HCT116 (cell line): ENCODE data around the gene SNTG2. TPM values are rescaled to one million over a fixed set of nuclear protein-coding genes. Genes with fewer than 3 reads are reported as not detected.

Source experiments
- ATAC-seq: fragments of 200-7000 bp; cut with Tn5 transposase; 2 replicates; pipeline ENCODE4 v1.9.1; 2020; ENCODE audit warnings: mild to moderate bottlenecking, moderate library complexity
- BruUV-seq: library from RNA; stranded (reverse); fragments of 400-500 nt; replicated peaks from 2 replicates; lab custom pipeline; 2021; lab: Mats Ljungman, UMichigan
- CTCF ChIA-PET: fragments of 300-600 bp; sonication (Branson Sonifier 250); formaldehyde crosslinking; loops from one replicate; lab custom pipeline; 2021; ENCODE audit warnings: antibody characterized with exemption; lab: Charles Lee
- POLR2A ChIA-PET: fragments of 300-600, 350-600 bp; sonication (Branson Sonifier 250); formaldehyde crosslinking; loops from one replicate; lab custom pipeline; 2021; ENCODE audit warnings: antibody characterized with exemption; lab: Charles Lee
- RAD21 ChIA-PET, 2 experiments: fragments of 300-600 bp; sonication (Branson Sonifier 250); formaldehyde crosslinking; loops; one replicate each; lab custom pipeline; 2023; ENCODE audit warnings: low total read pairs in 2 of 2; ENCODE audit not compliant: uncharacterized antibody in 2 of 2, unreplicated experiment in 2 of 2, low non-redundant PET in 1 of 2; lab: Charles Lee
- DNase-seq: peaks from one replicate; pipeline ENCODE4 v3.0.0-alpha.2; 2010; ENCODE audit warnings: low read depth, low spot score
- H2AFZ ChIP-seq: fragments of 200-600 bp; shearing (Covaris generic), sonication (generic); 2 replicates; pipeline ENCODE4 v1.6.1; 2017; ENCODE audit warnings: low read depth, mixed run types, mixed read lengths, antibody characterized with exemption, low read length; ENCODE audit not compliant: poor library complexity, severe bottlenecking
- H3K27ac ChIP-seq: 2 replicates; pipeline ENCODE4 v1.5.1; 2012; ENCODE audit warnings: low read depth, low read length
- H3K27me3 ChIP-seq: fragments of 200-600 bp; sonication (generic); 2 replicates; pipeline ENCODE4 v1.6.1; 2016; ENCODE audit warnings: mixed run types, low read length, mixed read lengths; ENCODE audit not compliant: insufficient read depth
- H3K36me3 ChIP-seq, 2 experiments: fragments of 200-500 bp in 1 of 2; fragments of 200-600 bp in 1 of 2; sonication (Bioruptor generic) in 1 of 2; sonication (generic) in 1 of 2; 2 replicates each; pipeline versions ENCODE4 v1.5.1 to v1.6.1; 2014 to 2016; ENCODE audit warnings: low read length in 2 of 2, inconsistent platforms in 1 of 2, mixed read lengths in 1 of 2, mixed run types in 1 of 2; ENCODE audit not compliant: insufficient read depth in 2 of 2, control insufficient read depth in 1 of 2
- H3K4me1 ChIP-seq, 2 experiments: fragments of 200-600 bp in 1 of 2; sonication (generic) in 1 of 2; 2 replicates each; pipeline versions ENCODE4 v1.5.1 to v1.6.1; 2012 to 2017; ENCODE audit warnings: low read length in 2 of 2, inconsistent platforms in 1 of 2, mild to moderate bottlenecking in 1 of 2, mixed read lengths in 1 of 2, mixed run types in 1 of 2, moderate library complexity in 1 of 2; ENCODE audit not compliant: insufficient read depth in 2 of 2, control insufficient read depth in 1 of 2
- H3K4me2 ChIP-seq: fragments of 200-600 bp; sonication (generic); 2 replicates; pipeline ENCODE4 v1.6.1; 2017; ENCODE audit warnings: mixed run types, low read length, mixed read lengths
- H3K4me3 ChIP-seq, 2 experiments: fragments of 200-600 bp in 1 of 2; sonication (generic) in 1 of 2; replicated peaks in 1 of 2; 2 replicates each; pipeline ENCODE4 v1.5.1; 2011 to 2016; ENCODE audit warnings: low read length in 2 of 2, control low read depth in 1 of 2, low read depth in 1 of 2, mild to moderate bottlenecking in 1 of 2, mixed read lengths in 1 of 2, mixed run types in 1 of 2
- H3K79me2 ChIP-seq: fragments of 200-600 bp; sonication (generic); 2 replicates; pipeline ENCODE4 v1.6.1; 2017; ENCODE audit warnings: mild to moderate bottlenecking, mixed run types, low read length, moderate library complexity, mixed read lengths; ENCODE audit not compliant: insufficient read depth
- H3K9ac ChIP-seq: fragments of 200-600 bp; sonication (generic); 2 replicates; pipeline ENCODE4 v1.6.1; 2016; ENCODE audit warnings: low read length, mixed read lengths
- H3K9me2 ChIP-seq: fragments of 200-600 bp; sonication (generic), shearing (Covaris generic); 2 replicates; pipeline ENCODE4 v1.6.1; 2017; ENCODE audit warnings: mixed run types, mild to moderate bottlenecking, moderate library complexity; ENCODE audit not compliant: insufficient read depth
- H3K9me3 ChIP-seq, 2 experiments: fragments of 200-500 bp in 1 of 2; fragments of 200-600 bp in 1 of 2; sonication (Bioruptor generic) in 1 of 2; sonication (generic) in 1 of 2; 2 replicates each; pipeline ENCODE4 v1.6.1; 2014 to 2017; ENCODE audit warnings: low read length in 2 of 2, mixed read lengths in 2 of 2, inconsistent platforms in 1 of 2, low read depth in 1 of 2, mild to moderate bottlenecking in 1 of 2, mixed run types in 1 of 2, moderate library complexity in 1 of 2; ENCODE audit not compliant: control insufficient read depth in 1 of 2, insufficient read depth in 1 of 2
- H4K20me1 ChIP-seq: fragments of 200-600 bp; sonication (generic), shearing (Covaris generic); 2 replicates; pipeline ENCODE4 v1.6.1; 2017; ENCODE audit warnings: mixed run types, mild to moderate bottlenecking, moderate library complexity; ENCODE audit not compliant: insufficient read depth
- ELF1 ChIP-seq: IDR thresholded peaks from 2 replicates; pipeline ENCODE4 v1.6.1; 2012; ENCODE audit warnings: low read depth, borderline replicate concordance
- FOSL1 ChIP-seq: IDR thresholded peaks from 2 replicates; pipeline ENCODE4 v1.6.1; 2012; ENCODE audit warnings: low read depth
- JUND ChIP-seq: IDR thresholded peaks from 2 replicates; pipeline ENCODE4 v1.6.1; 2012
- SIN3A ChIP-seq: IDR thresholded peaks from 2 replicates; pipeline ENCODE4 v1.6.1; 2012; ENCODE audit warnings: low read depth
- ZFX ChIP-seq: fragments of 450-650 bp; IDR thresholded peaks from 2 replicates; pipeline ENCODE4 v1.6.1; 2017
- intact Hi-C: fragments of 100-400 bp; cut with micrococcal nuclease; formaldehyde crosslinking; loops from 2 replicates; pipeline ENCODE4 v1.10.0; 2022
- total RNA-seq: library from RNA; stranded (reverse); gene quantifications from one replicate; pipeline ENCODE4 v1.2.1, GENCODE V29; 2021; ENCODE audit not compliant: unreplicated experiment
- TF ChIP-seq, protein P1 (sequence below), 3 experiments: fragments of 200-600 bp in 1 of 3; sonication (generic) in 1 of 3; IDR thresholded peaks in 2 of 3; conservative IDR thresholded peaks in 1 of 3; 2 replicates each; pipeline ENCODE4 v1.5.1; 2012 to 2017; ENCODE audit warnings: low read depth in 2 of 3, low read length in 2 of 3, antibody characterized with exemption in 1 of 3, borderline replicate concordance in 1 of 3, control low read depth in 1 of 3, mild to moderate bottlenecking in 1 of 3, mixed read lengths in 1 of 3, mixed run types in 1 of 3, moderate library complexity in 1 of 3; ENCODE audit not compliant: insufficient read depth in 1 of 3

The SNTG2 gene
- total RNA-seq, 1 experiment from 2014 or later: not detected

DNA sequence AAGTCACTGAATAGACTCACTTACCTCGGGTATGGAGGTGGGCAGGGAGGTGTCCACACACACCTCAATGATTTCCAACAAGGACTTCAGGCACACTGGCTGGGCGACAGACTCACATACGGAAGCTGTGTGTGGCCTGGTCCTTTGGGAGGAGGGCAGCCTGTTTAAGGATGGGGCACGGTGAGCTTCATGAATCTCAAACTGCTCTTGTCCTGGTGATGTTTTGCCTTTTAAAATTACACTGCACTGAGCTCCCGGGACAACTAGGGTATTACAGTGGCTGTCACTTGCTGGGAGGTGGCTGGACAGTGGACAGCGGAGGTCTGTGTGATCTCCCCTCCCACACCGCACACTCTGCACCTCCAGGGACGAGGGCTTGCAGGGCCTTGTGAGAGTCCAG lies 211.6 kb downstream of the SNTG2 start:
- BruUV-seq: no TSS peak
- Histone ChIP-seq H3K27me3 (no peaks in the 10 kb centered on the region), H3K4me2 (no peak overlapping the region), H3K27ac (peak overlapping the region; percentile 48), H4K20me1 (no peaks in the 10 kb centered on the region), H3K9me2 (no peaks in the 10 kb centered on the region), H3K4me1 (peaks cover 0 to 10% of the 10 kb centered on the region in 2 experiments; a peak in 2 of 4 replicates), H3K79me2 (no peaks in the 10 kb centered on the region), H3K9me3 (no peaks in the 10 kb centered on the region), H2AFZ (no peak overlapping the region), H3K36me3 (no peaks in the 10 kb centered on the region), H3K4me3 (no peak overlapping the region), H3K9ac (no peak overlapping the region)
- DNase-seq (no peak), ATAC-seq (no peak)
- ChIA-PET RAD21 (no interaction called here), CTCF (no interaction called here), POLR2A (no interaction called here)
- intact Hi-C loops: no loop called here
- TF ChIP-seq FOSL1 (no peak), JUND (no peak), ZFX (no peak), SIN3A (no peak)
- TF ChIP-seq, protein P1, sequence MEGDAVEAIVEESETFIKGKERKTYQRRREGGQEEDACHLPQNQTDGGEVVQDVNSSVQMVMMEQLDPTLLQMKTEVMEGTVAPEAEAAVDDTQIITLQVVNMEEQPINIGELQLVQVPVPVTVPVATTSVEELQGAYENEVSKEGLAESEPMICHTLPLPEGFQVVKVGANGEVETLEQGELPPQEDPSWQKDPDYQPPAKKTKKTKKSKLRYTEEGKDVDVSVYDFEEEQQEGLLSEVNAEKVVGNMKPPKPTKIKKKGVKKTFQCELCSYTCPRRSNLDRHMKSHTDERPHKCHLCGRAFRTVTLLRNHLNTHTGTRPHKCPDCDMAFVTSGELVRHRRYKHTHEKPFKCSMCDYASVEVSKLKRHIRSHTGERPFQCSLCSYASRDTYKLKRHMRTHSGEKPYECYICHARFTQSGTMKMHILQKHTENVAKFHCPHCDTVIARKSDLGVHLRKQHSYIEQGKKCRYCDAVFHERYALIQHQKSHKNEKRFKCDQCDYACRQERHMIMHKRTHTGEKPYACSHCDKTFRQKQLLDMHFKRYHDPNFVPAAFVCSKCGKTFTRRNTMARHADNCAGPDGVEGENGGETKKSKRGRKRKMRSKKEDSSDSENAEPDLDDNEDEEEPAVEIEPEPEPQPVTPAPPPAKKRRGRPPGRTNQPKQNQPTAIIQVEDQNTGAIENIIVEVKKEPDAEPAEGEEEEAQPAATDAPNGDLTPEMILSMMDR (IDR thresholded peaks at IDR 0.05 in 2 of 3, conservative IDR thresholded peaks at IDR 0.05 in 1 of 3; ENCODE audit: borderline replicate concordance in 1 of 3, insufficient read depth in 1 of 3, low read depth in 2 of 3, low read length in 2 of 3): no peak

DNA sequence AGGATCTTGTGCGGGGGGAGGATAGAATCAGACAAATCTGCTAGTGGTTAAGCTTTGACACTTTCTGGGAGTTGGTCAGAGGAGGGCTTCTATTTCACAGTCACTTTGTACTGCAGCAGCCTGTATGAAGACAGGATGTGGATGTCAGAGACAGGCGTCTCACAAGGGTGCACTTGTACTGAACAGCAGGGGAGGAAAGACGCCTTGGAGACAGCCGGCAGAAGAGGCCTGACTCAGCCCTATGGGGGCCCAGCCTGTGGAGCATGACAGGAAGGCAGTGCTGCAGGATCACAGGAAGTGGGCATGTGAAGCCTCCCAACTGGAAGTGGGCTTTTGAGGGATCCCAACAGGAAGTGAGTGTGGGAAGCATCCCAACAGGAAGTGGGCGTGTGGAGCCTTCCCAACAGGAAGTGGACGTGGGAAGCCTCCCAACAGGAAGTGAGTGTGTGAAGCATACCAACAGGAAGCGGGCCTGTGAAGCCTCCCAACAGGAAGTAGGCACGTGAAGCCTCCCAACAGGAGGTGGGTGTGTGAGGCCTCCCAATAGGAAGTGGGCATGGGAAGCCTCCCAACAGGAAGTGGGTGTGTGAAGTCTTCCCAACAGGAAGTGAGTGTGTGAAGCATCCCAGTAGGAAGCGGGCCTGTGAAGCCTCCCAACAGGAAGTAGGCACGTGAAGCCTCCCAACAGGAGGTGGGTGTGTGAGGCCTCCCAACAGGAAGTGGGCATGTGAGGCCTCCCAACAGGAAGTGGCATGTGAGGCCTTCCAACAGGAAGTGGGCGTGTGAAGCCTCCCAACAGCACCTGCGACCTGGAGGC lies 212.3 kb downstream of the SNTG2 start:
- peaks cover 0 to 10% of the 10 kb centered on the region in 2 experiments; a peak in 2 of 4 replicates for H3K4me1 ChIP-seq
- no peak overlapping the region for H3K9ac ChIP-seq
- no peaks in the 10 kb centered on the region for H3K9me2 ChIP-seq
- intact Hi-C loops: no loop called here
- H4K20me1 ChIP-seq: no peaks in the 10 kb centered on the region
- H3K9me3 ChIP-seq: no peaks in the 10 kb centered on the region
- no peak for DNase-seq
- H3K4me2 ChIP-seq: peak overlapping the region; percentile 10; the same call in 1 of the 2 replicates
- ChIA-PET POLR2A (no interaction called here), RAD21 (no interaction called here), CTCF (no interaction called here)
- ATAC-seq: peak; percentile 54
- peak overlapping the region; percentile 64 for H2AFZ ChIP-seq
- H3K27ac ChIP-seq: peak overlapping the region; percentile 48
- no TSS peak for BruUV-seq
- H3K27me3 ChIP-seq: no peaks in the 10 kb centered on the region
- TF ChIP-seq SIN3A (no peak), ELF1 (peak; percentile 53; the same call in 1 of the 2 replicates), ZFX (peak; percentile 40; the same call in 1 of the 2 replicates)
- TF ChIP-seq, protein P1 (IDR thresholded peaks at IDR 0.05 in 2 of 3, conservative IDR thresholded peaks at IDR 0.05 in 1 of 3; ENCODE audit: borderline replicate concordance in 1 of 3, insufficient read depth in 1 of 3, low read depth in 2 of 3, low read length in 2 of 3): no peak
- H3K79me2 ChIP-seq: no peaks in the 10 kb centered on the region
- no peak overlapping the region for H3K4me3 ChIP-seq
- H3K36me3 ChIP-seq: no peaks in the 10 kb centered on the region
